Stimulated activated CD4-positive, alpha-beta T cell treated with anti-CD3 and anti-CD28 coated beads, Interleukin-12 subunit alpha, Interleukin-12 subunit beta, amount 100 ng/mL, for 4 hours (primary cell): Measurements from ENCODE around the gene SP110.
"Not testable (repeated sequence)": the region's sequence is repeated elsewhere in the genome, so short reads cannot be mapped to it uniquely, and the experiment has no call there.

Experiments
- DNase-seq: peaks from one replicate; pipeline ENCODE4 v3.0.0-alpha.2; 2020

SP110 gene

DNA sequence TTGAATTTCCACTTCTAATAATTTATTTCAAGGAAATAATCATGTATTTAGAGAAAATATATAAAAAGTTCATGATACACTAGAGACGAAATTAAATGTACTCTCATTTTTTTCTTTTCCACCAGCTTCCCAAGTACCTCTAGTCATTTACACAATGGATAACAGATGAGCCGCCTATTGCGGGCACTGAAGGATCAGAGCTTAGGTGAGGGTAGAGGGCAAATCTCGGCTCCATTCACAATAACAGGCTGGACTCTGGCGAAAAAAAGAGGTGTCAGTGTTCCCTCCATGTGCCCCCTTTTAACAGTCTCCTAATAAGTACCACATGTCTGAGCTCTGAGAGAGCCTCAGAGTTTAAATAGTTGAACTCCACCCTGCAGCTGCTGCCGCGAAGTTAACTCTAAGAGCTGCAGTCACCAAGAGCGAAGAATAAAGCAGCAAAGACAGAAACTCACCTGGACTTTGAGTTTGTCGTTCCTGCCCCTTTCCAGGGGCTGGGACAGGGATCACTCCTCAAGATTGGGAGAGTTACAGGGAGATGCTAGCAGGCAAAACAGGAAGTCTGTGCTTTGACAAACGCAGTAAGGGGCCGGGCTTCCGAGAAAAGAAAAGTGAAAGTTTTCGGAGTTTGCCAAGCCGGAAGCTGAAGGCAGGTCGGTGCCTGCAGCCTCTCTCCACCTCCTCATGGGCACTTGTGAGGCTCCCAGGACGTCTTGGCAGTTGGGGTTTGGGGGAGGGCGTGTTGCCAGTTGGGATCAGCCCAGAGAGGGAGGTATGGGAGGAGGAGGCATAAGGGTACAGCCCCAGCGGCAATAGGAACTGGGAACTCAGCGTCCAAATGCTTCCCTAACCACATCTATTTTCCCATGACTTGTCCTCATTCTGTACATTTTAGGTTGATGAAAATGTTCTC is at the start of gene SP110:
TSS of gene SP110 (minus strand) at position 566 of the 913 bp plus-strand sequence. CDS start 3,057 bp downstream, outside the sequence.
- peak; percentile 60 for DNase-seq

- no peak for DNase-seq
Measured at GRCh38 chr2:230268606-230269243, 48.9 kb upstream of the SP110 start.

DNA sequence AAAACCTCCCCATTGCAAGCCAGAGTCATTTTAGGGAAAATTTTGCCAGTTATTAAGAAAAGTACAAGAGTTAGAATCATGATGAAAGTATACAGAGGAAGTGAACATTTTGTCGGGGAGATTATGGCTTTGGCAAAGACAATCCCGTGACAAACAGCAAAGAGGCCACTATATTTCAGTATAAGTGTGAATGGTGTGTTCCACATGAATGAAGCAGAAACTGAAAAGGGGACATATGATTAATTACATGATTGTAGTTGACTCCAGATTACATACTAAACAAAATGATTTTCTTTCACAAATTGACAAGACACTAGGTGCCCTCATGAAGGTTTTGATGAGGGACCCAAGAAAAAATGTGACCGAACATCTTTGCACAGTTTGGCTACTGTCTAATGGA is 47.8 kb upstream of the SP110 start:
- DNase-seq: no peak

GRCh38 chr2:230267059-230267458 is 47.3 kb upstream of the SP110 start:
- DNase-seq: no peak

DNA sequence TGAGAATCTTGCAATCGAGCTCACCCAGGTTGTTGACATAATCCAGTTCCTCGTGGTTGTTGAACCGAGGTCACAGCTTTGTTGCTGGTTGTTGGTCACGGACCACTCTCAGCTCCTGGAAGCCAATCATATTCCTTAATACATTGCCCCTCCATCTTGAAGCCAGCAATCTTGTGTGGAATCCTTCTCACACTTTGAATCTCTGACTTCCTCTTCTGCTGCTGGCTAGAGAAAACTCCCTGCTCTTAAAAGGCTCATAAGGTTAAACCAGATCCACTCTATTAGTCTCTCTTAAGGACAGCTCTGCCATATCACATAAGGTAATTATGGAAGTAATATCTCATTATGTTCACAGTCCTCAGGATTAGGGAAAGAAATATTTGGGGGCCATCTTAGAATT is 46.9 kb upstream of the SP110 start:
- DNase-seq: no peak

DNA sequence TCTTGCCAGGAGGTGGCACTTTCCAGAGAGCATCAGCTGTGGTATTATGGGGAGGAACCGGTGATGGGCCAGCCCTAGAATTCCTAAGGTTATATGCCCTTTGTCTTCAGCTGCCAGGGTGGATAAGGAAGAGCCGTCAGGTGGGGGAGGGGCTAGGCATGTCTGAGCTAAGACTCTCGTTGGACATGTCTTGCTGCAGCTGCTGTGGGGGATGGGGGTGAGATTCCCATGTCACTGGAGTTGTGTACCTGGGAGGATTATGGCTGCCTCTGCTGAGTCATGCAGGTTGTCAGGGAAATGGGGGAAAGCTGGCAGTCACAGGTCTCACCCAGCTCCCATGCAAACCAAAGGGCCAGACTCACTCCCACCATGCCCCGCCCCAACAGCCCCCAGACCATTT is 45.2 kb upstream of the SP110 start:
- DNase-seq: not testable (repeated sequence)

DNA sequence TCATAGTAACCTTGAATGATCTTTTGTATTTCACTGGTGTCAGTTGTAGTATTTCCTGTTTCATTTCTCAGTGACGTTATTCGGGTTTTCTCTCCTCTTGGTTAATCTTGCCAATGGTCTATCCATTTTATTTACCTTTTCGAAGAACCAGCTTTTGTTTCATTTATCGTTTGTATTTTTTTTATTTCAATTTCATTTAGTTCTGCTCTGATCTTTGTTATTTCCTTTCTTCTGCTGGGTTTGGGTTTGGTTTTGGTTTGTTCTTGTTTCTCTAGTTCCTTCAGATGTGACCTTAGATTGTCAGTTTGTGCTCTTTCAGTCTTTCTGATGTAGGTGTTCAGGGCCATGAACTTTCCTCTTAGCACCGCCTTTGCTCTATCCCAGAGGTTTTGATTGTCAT is 42.5 kb upstream of the SP110 start:
- DNase-seq: no peak

- DNase-seq: no peak
Measured at GRCh38 chr2:230258483-230258882, 38.7 kb upstream of the SP110 start.

DNA sequence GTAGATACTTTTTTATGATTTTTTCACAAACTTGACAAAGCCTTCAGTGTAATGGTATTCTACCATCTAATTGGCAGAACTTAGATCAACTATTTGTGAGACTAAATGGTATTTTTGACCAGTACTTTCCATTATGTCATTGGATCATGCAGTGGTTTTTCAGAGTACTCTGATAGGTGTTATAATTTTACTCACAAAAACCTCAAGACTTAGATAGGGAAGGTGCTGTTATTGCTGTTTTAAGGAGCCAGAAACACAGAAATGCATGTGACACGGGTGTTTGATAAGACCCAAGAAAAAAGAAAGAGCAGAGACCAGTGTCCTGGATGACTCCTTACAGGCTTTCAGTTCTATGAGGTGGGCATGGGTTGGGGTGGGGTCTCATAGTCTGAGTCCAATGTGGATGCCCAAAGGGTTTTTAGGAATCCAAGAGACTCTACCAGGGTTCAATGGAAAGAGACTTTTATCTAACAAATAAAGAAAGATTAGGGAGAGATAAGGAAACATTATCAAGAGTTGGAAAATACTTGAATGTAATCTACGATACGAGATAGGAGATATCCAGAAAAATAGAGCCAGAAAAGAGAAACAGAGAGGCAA is 37.0 kb upstream of the SP110 start:
- no peak for DNase-seq

- no peak for DNase-seq
Measured at GRCh38 chr2:230254152-230254881, 34.5 kb upstream of the SP110 start.

GRCh38 chr2:230250231-230250630 is 30.4 kb upstream of the SP110 start:
- no peak for DNase-seq

- DNase-seq: no peak
Measured at GRCh38 chr2:230246206-230246605, 26.4 kb upstream of the SP110 start.

- no peak for DNase-seq
Measured at GRCh38 chr2:230244211-230244610, 24.4 kb upstream of the SP110 start.

GRCh38 chr2:230234845-230235244 is 15.1 kb upstream of the SP110 start:
- DNase-seq: no peak

- DNase-seq: no peak
Measured at GRCh38 chr2:230234122-230234722, 14.4 kb upstream of the SP110 start.

DNA sequence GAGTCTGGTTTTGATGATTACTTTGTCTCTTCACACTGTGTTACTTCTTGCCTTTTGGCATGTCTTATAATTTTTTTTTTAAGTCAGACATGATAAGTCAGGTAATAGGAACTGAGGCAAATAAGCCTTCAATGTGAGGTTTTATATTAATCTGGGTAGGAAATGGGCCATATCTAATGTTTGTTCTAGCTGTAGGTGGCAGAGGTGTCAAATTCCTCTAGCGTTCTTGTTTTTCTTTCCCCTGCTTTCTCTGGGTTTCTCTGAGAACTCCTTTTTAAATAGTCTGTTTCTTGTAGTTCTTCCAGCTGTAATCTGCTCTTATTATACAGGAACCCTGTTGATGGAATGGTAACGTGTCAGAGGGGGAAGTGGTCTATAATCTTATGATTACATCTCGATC is 11.5 kb upstream of the SP110 start:
- DNase-seq: no peak

- DNase-seq: no peak
Measured at GRCh38 chr2:230230496-230231200, 10.9 kb upstream of the SP110 start.

DNA sequence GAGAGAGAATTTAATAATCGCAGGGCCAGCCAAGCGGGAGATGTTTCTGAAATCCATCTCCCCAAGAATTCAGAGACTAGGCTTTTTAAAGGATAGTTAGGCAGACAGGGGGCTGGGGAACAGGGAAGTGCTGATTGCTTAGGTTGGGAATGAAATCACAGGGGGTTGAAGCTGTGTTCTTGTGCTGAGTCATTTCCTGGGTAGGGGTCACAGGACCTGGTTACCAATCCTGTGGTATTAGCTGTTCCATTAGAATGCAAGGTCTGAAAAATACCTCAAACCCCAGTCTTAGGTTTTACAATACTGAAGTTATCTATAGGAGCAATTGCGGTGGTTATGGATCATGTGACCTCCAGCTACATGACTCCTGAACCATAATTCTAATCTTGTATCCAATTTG is 10.3 kb upstream of the SP110 start:
- no peak for DNase-seq

DNA sequence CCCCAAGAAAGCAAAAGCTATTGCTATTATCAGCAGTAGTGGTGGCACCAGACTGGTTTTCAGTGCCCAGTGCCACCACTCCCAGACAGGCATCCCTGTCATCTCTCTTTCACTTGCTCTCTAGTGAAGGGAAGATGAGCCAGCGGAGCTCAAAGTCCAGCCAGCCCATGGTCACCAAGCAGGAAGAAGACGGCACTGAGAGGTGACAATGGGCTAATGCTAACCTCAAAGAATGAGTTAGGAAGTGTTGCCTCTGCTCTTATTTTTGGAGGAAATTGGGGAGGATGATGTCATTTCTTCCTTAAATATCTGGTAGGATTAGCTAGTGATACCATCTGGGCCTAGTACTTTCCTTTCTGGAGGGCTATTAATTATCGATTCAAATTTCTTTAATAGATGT is 7.4 kb upstream of the SP110 start:
- DNase-seq: no peak

- DNase-seq: no peak
Measured at GRCh38 chr2:230226051-230226551, 6.3 kb upstream of the SP110 start.

DNA sequence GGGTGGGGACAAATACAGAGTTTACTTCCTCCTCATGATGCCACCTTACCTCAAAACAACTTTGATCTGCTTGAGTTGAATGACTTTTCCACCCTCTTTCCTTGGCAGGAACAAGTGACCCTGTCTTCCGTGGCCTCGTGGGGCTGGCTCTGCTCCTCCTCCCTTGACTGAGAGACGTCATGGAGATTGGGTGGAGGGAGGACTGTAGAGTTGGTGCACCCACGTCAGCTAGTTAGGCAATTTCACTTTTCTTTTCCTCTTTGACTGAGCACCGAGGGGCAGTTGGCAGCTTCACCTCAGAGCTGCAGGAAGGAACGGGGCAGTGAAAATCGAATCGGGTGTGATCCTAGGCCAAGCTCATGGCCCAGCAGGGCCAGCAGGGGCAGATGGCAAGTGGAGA is 5.7 kb upstream of the SP110 start, which contains the start of gene SP140:
TSS of gene SP140 (plus strand) at position 251 of the 400 bp plus-strand sequence. CDS start at position 360, 109 bp downstream.
- peak; percentile 66 for DNase-seq

- DNase-seq: no peak
Measured at GRCh38 chr2:230224458-230224857, 4.7 kb upstream of the SP110 start.
